Measurements from ENCODE around the gene PILRB. TPM values are rescaled to one million over a fixed set of nuclear protein-coding genes. Genes with fewer than 3 reads are reported as not detected.

PILRB gene
- total RNA-seq, 1 experiment from 2014 or later = 119 TPM

GRCh38 chr7:100367676-100368613 lies 10.0 kb downstream of the PILRB start:
- H3F3A ChIP-seq (ENCODE audit: insufficient read depth, low read depth) = peaks cover 49% of the 10 kb centered on the region
- no peaks in the 10 kb centered on the region for H3K27me3 ChIP-seq (ENCODE audit: insufficient read depth, low read depth)
- DNase-seq = no peak
- H3K4me1 ChIP-seq (replicated peaks; ENCODE audit: insufficient read depth) = no peaks in the 10 kb centered on the region
- H2AFZ ChIP-seq = no peak overlapping the region
- no peak overlapping the region for H3K27ac ChIP-seq
- H3K9me2 ChIP-seq (ENCODE audit: insufficient read depth) = no peaks in the 10 kb centered on the region
- H3K36me3 ChIP-seq (ENCODE audit: low read depth) = peaks cover 9% of the 10 kb centered on the region
- BruUV-seq (replicated peaks) = TSS peak; percentile 6
- POLR2A ChIA-PET (ENCODE audit: unreplicated experiment) = no interaction called here
- no peak overlapping the region for H3K4me2 ChIP-seq
- peaks cover 9% of the 10 kb centered on the region; the same call in 1 of the 2 replicates for H4K20me1 ChIP-seq (ENCODE audit: insufficient read depth)
- no peaks in the 10 kb centered on the region for H3K79me2 ChIP-seq (ENCODE audit: low read depth)
- TF ChIP-seq CTCF (conservative IDR thresholded peaks at IDR 0.05) = no peak
- no peak for TF ChIP-seq EZH2 (IDR thresholded peaks at IDR 0.05; ENCODE audit: low read depth)
- no peaks in the 10 kb centered on the region for H3K9me3 ChIP-seq (ENCODE audit: insufficient read depth, low read depth)
- intact Hi-C loops (cut with micrococcal nuclease; ENCODE audit: unreplicated experiment) = no loop called here
- H3K4me3 ChIP-seq = no peak overlapping the region
- CTCF ChIA-PET = no interaction called here

DNA sequence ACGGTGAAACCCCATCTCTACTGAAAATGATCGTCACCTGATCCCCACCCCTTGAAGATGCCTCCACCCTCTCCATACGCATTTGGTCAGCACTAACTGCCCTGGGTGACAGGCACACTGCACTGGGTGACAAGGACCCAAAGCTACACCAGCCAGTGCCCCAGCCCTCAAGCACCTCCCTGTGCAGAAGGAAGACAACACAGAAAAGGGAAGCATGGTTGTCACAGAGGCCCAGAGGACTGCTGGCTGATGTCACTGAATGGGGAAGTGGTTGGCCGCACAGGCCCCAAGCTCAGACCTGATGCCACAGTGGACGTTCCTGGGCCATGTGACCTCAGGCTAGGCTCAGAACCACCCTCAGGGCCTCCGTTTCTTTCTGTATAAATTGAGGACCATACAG lies 11.2 kb downstream of the PILRB start:
- CTCF ChIA-PET = interaction anchor here (0.6 kb wide), 1 partner anchor 237 kb away, joined by 4 read pairs; no protein-coding TSS in a partner anchor
- no peak overlapping the region for H3K27ac ChIP-seq
- peaks cover 9% of the 10 kb centered on the region; the same call in 1 of the 2 replicates for H4K20me1 ChIP-seq (ENCODE audit: insufficient read depth)
- H3K4me2 ChIP-seq = no peak overlapping the region
- H3K79me2 ChIP-seq (ENCODE audit: low read depth) = no peaks in the 10 kb centered on the region
- intact Hi-C loops (cut with micrococcal nuclease; ENCODE audit: unreplicated experiment) = no loop called here
- no peak for DNase-seq
- no peaks in the 10 kb centered on the region for H3K36me3 ChIP-seq (ENCODE audit: low read depth)
- POLR2A ChIA-PET (ENCODE audit: unreplicated experiment) = interaction anchor here (0.6 kb wide), 1 partner anchor 8 kb away, joined by 3 read pairs; no protein-coding TSS in a partner anchor
- H3F3A ChIP-seq (ENCODE audit: insufficient read depth, low read depth) = peaks cover 42% of the 10 kb centered on the region
- no peaks in the 10 kb centered on the region for H3K27me3 ChIP-seq (ENCODE audit: insufficient read depth, low read depth)
- H3K9me2 ChIP-seq (ENCODE audit: insufficient read depth) = no peaks in the 10 kb centered on the region
- no peak overlapping the region for H2AFZ ChIP-seq
- no peaks in the 10 kb centered on the region for H3K9me3 ChIP-seq (ENCODE audit: insufficient read depth, low read depth)
- H3K4me1 ChIP-seq (replicated peaks; ENCODE audit: insufficient read depth) = no peaks in the 10 kb centered on the region
- BruUV-seq (replicated peaks) = no TSS peak
- TF ChIP-seq CTCF (conservative IDR thresholded peaks at IDR 0.05) (no peak), EZH2 (IDR thresholded peaks at IDR 0.05; ENCODE audit: low read depth) (no peak)
- no peak overlapping the region for H3K4me3 ChIP-seq

DNA sequence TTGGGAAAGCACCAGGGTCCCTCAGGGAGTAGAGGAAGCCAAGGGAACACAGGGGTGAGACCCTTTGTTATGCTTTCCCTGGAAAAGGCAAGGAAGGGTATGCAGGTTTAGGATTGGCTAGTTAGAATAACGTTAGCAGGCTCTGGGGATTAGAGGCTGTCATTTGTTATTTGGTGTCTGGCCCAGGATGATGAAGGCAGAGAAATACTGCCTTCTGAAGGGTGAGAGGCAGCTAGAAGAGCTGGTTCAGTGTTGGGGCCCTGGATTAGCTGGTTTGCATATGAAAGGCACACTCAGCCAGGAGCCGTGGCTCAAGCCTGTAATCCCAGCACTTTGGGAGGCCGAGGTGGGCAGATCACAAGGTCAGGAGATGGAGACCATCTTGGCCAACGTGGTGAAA lies 12.4 kb downstream of the PILRB start:
- TF ChIP-seq EZH2 (IDR thresholded peaks at IDR 0.05; ENCODE audit: low read depth) (no peak), CTCF (conservative IDR thresholded peaks at IDR 0.05) (no peak)
- peaks cover 38% of the 10 kb centered on the region for H3F3A ChIP-seq (ENCODE audit: insufficient read depth, low read depth)
- no peaks in the 10 kb centered on the region for H3K4me1 ChIP-seq (replicated peaks; ENCODE audit: insufficient read depth)
- H3K4me2 ChIP-seq = no peak overlapping the region
- H3K79me2 ChIP-seq (ENCODE audit: low read depth) = no peaks in the 10 kb centered on the region
- intact Hi-C loops (cut with micrococcal nuclease; ENCODE audit: unreplicated experiment) = no loop called here
- BruUV-seq (replicated peaks) = TSS peak; percentile 4
- no peaks in the 10 kb centered on the region for H3K9me3 ChIP-seq (ENCODE audit: insufficient read depth, low read depth)
- H3K9me2 ChIP-seq (ENCODE audit: insufficient read depth) = no peaks in the 10 kb centered on the region
- no peak overlapping the region for H2AFZ ChIP-seq
- H3K27me3 ChIP-seq (ENCODE audit: insufficient read depth, low read depth) = no peaks in the 10 kb centered on the region
- ChIA-PET POLR2A (ENCODE audit: unreplicated experiment) (interaction anchor here (0.6 kb wide), 2 partner anchors 202 to 233 kb away, joined by 3 to 7 read pairs; partner anchors contain the start of gene GAL3ST4), CTCF (no interaction called here)
- DNase-seq = no peak
- H3K36me3 ChIP-seq (ENCODE audit: low read depth) = no peaks in the 10 kb centered on the region
- H3K27ac ChIP-seq = no peak overlapping the region
- peaks cover 9% of the 10 kb centered on the region; the same call in 1 of the 2 replicates for H4K20me1 ChIP-seq (ENCODE audit: insufficient read depth)
- no peak overlapping the region for H3K4me3 ChIP-seq
